Left kidney (tissue), 2 donors: ENCODE measurements around the gene CD274. TPM values are rescaled to one million over a fixed set of nuclear protein-coding genes. Genes with fewer than 3 reads are reported as not detected.
"Not testable (repeated sequence)": the region's sequence is repeated elsewhere in the genome, so short reads cannot be mapped to it uniquely, and the experiment has no call there.

Experiments used
- DNase-seq: peaks from one replicate; pipeline ENCODE4 v3.0.0-alpha.2; 2013
- polyA plus RNA-seq: library from polyadenylated mRNA; unstranded; fragments of 120-200 nt; gene quantifications from one replicate; pipeline ENCODE4 v1.2.1, GENCODE V29; 2013; ENCODE audit not compliant: insufficient read length

CD274 gene
- polyA plus RNA-seq, 1 donor: 1.2 TPM

GRCh38 chr9:5437254-5438216, 12.8 kb upstream of the CD274 start, which contains the start of gene PLGRKT:
TSS of gene PLGRKT (minus strand) at chr9:5437925. CDS start at chr9:5431977, 5,948 bp downstream.
- DNase-seq: peak; percentile 89

DNA sequence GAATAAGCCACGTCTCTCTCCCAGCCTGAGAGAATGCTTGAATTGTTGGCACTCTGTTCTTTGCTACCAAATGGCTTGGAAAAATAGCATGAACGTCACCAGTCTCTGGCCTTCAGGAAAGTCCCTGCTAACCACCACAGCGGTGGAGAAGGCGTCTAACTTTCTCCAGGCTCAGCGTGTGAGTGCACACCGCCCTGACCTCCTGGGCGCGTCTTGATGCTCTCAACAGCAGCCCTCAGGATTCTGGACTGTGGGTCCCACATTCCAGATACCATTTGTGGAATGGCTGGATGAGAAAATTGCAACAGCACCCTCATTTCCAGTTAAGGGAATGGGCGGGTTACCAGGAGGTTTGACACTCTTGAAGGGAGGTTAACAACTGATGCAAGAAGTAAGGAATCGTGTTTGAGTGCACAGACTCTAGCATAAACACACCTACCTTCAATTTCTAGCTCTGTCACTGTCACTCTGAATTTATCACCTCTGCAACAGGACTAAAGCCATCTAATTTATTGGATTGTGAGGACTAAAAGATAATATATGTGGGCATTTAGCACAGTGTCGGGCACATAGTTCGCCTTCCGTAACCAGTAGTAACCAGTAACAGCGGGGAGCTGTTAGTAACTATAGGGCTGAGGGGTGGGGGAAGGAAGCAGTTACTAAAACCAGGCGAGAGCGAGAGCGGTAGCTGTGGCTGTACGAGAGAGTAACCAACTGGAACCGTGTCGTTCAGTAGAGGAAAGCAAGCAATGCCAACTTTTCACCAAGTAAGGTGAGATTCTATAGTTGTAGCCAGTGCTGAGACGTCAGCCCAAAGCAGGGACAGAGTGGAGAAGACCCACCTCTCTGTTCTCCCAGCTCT, 11.8 kb upstream of the CD274 start:
- DNase-seq: no peak

GRCh38 chr9:5440426-5440825, 9.9 kb upstream of the CD274 start:
- no peak for DNase-seq

- no peak for DNase-seq
Measured at GRCh38 chr9:5441043-5441442, 9.3 kb upstream of the CD274 start.

DNA sequence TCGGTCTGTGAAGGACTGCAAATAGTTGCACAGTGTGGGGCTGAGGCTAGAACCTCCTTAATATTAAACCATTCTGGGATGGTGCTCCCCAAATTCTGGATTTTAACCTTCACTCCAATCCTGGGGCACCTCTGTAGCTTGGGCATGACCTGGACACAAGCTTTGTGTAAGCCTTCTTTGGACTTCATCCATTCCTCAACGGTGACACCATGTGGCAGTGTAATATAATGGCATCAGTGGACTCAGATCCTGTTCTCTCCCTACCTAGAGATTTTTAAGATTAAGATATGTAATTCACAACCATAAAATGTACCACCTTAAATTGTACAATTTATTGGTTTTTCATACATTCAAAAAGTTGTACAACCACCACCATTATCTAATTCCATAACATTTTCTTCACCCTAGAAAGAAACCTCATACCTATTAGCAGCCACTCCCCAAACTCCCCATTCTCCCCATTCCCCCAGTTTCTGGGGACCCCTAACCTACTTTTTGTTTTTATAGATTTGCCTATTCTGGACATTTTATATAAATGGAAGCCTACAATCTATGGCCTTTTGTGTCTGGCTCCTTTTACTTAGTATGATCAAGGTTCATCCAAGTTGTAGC, 7.8 kb upstream of the CD274 start:
- peak; percentile 42 for DNase-seq

DNA sequence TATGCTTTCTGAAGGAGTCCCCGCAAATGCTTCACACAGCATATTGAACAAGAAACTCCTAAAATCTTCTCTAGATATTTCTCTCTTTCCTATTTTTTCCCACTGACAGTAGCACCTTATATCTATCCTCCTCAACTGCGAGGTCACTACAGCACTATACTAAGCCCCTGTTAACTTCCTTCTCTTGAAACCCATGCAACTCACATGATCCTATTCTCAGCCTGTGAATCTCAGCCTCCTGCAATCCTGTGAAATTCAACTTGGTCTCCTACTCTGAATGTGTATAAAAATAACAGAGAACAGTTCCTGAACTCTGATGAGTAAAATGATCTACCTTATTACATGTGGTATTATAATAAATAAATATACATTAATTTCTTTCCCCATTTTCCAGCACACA, 6.5 kb upstream of the CD274 start:
- no peak for DNase-seq

GRCh38 chr9:5445096-5445495, 5.2 kb upstream of the CD274 start:
- DNase-seq: not testable (repeated sequence)

DNA sequence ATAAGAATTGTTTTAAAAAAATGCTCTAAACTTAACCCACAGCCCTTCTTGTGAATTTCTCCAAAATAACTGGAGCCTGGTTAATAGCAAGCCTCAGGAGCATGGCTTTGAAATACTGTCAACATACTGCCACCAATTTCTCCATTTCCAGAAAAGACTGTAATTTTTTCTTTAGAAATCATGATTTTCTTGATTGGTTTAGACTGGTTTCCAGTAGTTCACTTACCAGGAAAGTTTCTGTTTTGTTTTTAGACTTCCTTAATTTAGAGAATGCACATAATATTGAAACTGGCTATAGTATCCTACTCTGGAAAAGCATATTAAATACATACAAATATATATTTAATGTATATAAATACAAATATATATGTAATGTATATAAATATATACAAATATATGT, 4.5 kb upstream of the CD274 start:
- no peak for DNase-seq

GRCh38 chr9:5446451-5447236, 3.7 kb upstream of the CD274 start:
- DNase-seq: no peak

DNA sequence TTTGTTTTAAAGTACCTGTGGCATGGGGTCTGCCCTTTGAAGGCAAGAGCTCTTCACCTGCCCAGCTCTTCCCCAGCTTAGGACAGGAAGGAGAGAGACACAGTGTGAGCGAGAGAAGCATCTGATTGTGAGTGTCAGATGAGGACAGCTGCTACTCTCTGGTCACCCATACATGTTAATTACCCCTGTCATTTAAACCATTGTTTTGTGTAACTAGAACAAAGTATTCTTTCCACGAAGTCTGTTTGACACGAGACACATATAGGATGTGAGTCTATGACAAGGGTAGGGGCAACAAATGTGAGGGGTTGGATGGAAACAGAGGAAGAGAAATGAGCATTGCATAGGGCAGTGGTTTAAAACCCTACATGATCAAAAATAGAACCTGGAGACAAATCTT, 3.0 kb upstream of the CD274 start:
- no peak for DNase-seq

DNA sequence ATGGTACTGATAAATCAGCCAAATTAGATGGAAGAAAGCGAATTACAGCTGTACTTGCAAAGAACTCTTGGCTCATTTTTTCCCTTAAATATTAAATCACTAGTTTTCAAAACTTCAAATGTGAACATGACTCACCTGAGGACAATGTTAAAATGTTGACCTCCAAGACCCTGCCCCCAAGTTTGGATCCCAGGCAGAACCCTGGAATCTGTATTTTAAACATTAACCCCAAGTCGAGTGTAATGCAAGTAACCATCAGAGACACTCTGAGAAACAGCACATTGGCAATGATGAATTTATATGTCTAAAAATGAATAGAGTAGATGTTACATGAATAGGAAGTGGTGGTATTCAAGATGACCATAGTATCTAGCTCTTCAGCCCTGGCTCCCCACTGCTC, 2.3 kb upstream of the CD274 start:
- DNase-seq: no peak

- no peak for DNase-seq
Measured at GRCh38 chr9:5448461-5449435, 1.6 kb upstream of the CD274 start.

GRCh38 chr9:5449521-5450358, 602 bp upstream of the CD274 start:
- DNase-seq: no peak

- DNase-seq: no peak
Measured at GRCh38 chr9:5452286-5452609, 1.9 kb downstream of the CD274 start.

DNA sequence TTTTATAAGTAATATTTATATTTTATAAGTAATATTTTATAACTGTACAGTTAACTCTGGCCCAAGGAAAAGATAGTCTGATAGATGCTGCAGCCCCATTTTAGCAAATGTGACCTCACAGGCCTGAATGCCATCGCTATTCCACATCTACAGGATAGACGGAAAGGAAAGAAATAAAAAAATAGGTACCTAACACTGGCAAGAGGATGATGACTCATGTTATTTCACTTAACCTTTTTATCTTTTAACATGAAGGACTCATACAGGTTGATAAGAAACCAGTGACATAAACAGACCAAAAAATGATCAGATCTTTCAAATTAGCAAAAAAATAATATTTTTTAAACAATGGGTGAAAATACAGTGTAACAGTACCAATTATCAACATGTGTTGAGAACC, 2.7 kb downstream of the CD274 start:
- DNase-seq: no peak

DNA sequence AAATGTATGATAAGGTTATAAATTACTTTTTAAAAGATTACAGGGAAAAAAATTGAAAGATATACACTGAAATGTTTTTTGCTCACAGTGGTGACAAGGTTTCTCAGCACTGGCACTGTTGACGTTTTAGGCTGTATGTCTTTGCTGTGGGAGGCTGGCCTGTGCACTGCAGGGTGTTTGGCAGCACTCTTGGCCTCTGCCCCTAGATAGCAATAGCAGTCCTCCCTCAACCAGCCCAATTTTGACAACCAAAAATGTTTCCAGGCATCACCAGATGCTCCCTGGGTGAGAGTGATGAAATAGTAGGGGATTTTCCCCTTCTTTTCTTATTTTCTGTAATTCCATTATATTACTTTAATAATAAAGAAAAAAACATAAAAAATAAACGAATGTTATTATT, 3.3 kb downstream of the CD274 start:
- DNase-seq: no peak

DNA sequence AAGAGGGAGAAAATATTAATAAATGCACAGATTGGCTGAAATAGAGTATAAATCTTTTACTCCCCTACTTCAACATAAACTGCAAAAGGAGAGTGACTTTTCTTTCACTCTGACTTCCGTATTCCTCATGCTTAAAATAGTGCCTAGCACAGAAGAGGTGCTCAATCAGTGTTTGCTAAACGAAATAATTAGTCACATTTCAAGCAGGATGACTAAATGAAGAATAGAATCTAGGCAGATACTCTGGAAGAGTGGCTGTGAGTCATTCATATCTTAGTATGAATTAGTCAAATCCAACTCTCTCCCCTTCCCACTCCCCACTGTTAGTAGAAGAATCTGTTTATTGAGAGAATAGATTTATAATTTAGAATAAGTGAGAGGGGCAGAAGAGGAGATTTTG, 4.8 kb downstream of the CD274 start:
- no peak for DNase-seq

DNA sequence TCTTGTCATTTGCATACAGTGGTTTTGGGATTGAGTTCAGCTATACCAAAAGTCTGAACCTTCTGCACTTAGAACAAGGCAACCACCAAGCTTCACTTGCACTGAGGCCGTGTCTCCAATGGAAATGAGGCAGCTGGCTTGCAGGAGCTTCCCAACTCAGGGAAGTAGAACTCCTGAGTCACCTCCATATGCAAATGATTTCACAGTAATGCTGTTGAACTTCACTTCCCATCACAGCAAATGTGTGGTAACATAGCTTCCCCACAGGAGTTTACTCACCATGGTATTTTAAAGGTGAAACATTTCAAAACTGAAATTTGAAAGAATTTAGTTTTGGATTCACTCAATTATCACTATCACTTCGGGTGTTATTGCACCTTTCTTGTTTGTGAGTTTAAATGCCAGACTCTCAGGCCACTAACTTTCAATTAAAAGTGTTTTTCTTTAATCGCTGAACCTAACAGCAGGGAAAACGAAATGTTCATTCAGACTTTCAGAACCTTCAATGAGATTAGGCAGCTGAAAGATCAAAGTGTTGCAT, 9.0 kb downstream of the CD274 start:
- no peak for DNase-seq

GRCh38 chr9:5460157-5460556, 9.8 kb downstream of the CD274 start:
- DNase-seq: no peak
